HEK293 (cell line): Measurements from ENCODE around the gene SKIL.

Source experiments
- KLF16 ChIP-seq: fragments of 450-650 bp; formaldehyde crosslinking; IDR thresholded peaks from 2 replicates; pipeline ENCODE4 v1.5.1; 2017; ENCODE audit warnings: missing biosample characterization, missing genetic modification characterization
- OSR2 ChIP-seq: fragments of 450-650 bp; formaldehyde crosslinking; IDR thresholded peaks from 2 replicates; pipeline ENCODE4 v1.5.1; 2016; ENCODE audit warnings: missing biosample characterization, missing genetic modification characterization
- REST ChIP-seq: fragments of 450-650 bp; formaldehyde crosslinking; IDR thresholded peaks from 2 replicates; pipeline ENCODE4 v1.5.1; 2016; ENCODE audit warnings: missing biosample characterization, missing genetic modification characterization
- ZBTB11 ChIP-seq: fragments of 450-650 bp; formaldehyde crosslinking; conservative IDR thresholded peaks from 2 replicates; pipeline ENCODE4 v1.5.1; 2016; ENCODE audit warnings: low read depth, missing biosample characterization, missing genetic modification characterization
- ZBTB21 ChIP-seq: fragments of 450-650 bp; formaldehyde crosslinking; IDR thresholded peaks from 2 replicates; pipeline ENCODE4 v1.5.1; 2017; ENCODE audit warnings: missing biosample characterization, missing genetic modification characterization
- ZFP37 ChIP-seq: fragments of 450-650 bp; formaldehyde crosslinking; IDR thresholded peaks from 2 replicates; pipeline ENCODE4 v1.5.1; 2016; ENCODE audit warnings: missing biosample characterization, missing genetic modification characterization
- ZNF138 ChIP-seq: fragments of 450-650 bp; formaldehyde crosslinking; IDR thresholded peaks from 2 replicates; pipeline ENCODE4 v1.5.1; 2016; ENCODE audit warnings: missing biosample characterization, missing genetic modification characterization, borderline replicate concordance
- ZNF157 ChIP-seq: fragments of 450-650 bp; formaldehyde crosslinking; IDR thresholded peaks from 2 replicates; pipeline ENCODE4 v1.5.1; 2016; ENCODE audit warnings: missing biosample characterization, missing genetic modification characterization
- ZNF274 ChIP-seq, 2 experiments: fragments of 200-500 bp in 1 of 2; fragments of 450-650 bp in 1 of 2; sonication (Bioruptor generic) in 1 of 2; formaldehyde crosslinking in 1 of 2; IDR thresholded peaks; 2 replicates each; pipeline versions ENCODE4 v1.5.1 to v1.6.1; 2014 to 2016; ENCODE audit warnings: borderline replicate concordance in 1 of 2, inconsistent platforms in 1 of 2, low read length in 1 of 2, missing biosample characterization in 1 of 2, missing genetic modification characterization in 1 of 2
- ZNF302 ChIP-seq: fragments of 450-650 bp; formaldehyde crosslinking; IDR thresholded peaks from 2 replicates; pipeline ENCODE4 v1.5.1; 2016; ENCODE audit warnings: missing biosample characterization, missing genetic modification characterization, low read depth
- ZNF324 ChIP-seq: fragments of 450-650 bp; formaldehyde crosslinking; IDR thresholded peaks from 2 replicates; pipeline ENCODE4 v1.5.1; 2016; ENCODE audit warnings: missing biosample characterization, missing genetic modification characterization
- ZNF558 ChIP-seq: fragments of 450-650 bp; formaldehyde crosslinking; IDR thresholded peaks from 2 replicates; pipeline ENCODE4 v1.5.1; 2016; ENCODE audit warnings: missing biosample characterization, missing genetic modification characterization
- ZNF561 ChIP-seq: fragments of 450-650 bp; IDR thresholded peaks from 2 replicates; pipeline ENCODE4 v1.5.1; 2018; ENCODE audit warnings: missing biosample characterization, missing genetic modification characterization, borderline replicate concordance
- ZNF639 ChIP-seq: fragments of 450-650 bp; formaldehyde crosslinking; IDR thresholded peaks from 2 replicates; pipeline ENCODE4 v1.5.1; 2016; ENCODE audit warnings: missing biosample characterization, missing genetic modification characterization

GRCh38 chr3:170322566-170323269 is 34.8 kb upstream of the SKIL start:
- TF ChIP-seq ZBTB21 (tag by site-specific recombination) (no peak), ZNF324 (no peak), REST (no peak), ZNF639 (tag by site-specific recombination) (no peak), ZNF274 (IDR thresholded peaks at IDR 0.05; ENCODE audit: low read length) (no peak), ZNF274 (tag by site-specific recombination; IDR thresholded peaks at IDR 0.05; ENCODE audit: borderline replicate concordance) (no peak), ZNF561 (tag by site-specific recombination) (no peak), ZFP37 (no peak), ZNF558 (tag by site-specific recombination) (no peak), ZNF157 (no peak), KLF16 (tag by site-specific recombination) (no peak), ZNF302 (tag by site-specific recombination) (no peak), ZBTB11 (tag by site-specific recombination) (no peak), ZNF138 (tag by site-specific recombination) (no peak), OSR2 (tag by site-specific recombination) (no peak)
